GM12872 (cell line): Measurements from ENCODE around the gene DNAH6.

ENCODE experiments used
- TF ChIP-seq, protein P1 (sequence below): IDR thresholded peaks from 3 replicates; pipeline ENCODE4 v1.5.1; 2011; ENCODE audit warnings: low read depth, mild to moderate bottlenecking, low read length, moderate library complexity; ENCODE audit not compliant: insufficient read depth

Gene DNAH6

GRCh38 chr2:84793641-84794040 is 277.3 kb downstream of the DNAH6 start:
- TF ChIP-seq, protein P1, sequence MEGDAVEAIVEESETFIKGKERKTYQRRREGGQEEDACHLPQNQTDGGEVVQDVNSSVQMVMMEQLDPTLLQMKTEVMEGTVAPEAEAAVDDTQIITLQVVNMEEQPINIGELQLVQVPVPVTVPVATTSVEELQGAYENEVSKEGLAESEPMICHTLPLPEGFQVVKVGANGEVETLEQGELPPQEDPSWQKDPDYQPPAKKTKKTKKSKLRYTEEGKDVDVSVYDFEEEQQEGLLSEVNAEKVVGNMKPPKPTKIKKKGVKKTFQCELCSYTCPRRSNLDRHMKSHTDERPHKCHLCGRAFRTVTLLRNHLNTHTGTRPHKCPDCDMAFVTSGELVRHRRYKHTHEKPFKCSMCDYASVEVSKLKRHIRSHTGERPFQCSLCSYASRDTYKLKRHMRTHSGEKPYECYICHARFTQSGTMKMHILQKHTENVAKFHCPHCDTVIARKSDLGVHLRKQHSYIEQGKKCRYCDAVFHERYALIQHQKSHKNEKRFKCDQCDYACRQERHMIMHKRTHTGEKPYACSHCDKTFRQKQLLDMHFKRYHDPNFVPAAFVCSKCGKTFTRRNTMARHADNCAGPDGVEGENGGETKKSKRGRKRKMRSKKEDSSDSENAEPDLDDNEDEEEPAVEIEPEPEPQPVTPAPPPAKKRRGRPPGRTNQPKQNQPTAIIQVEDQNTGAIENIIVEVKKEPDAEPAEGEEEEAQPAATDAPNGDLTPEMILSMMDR: no peak

DNA sequence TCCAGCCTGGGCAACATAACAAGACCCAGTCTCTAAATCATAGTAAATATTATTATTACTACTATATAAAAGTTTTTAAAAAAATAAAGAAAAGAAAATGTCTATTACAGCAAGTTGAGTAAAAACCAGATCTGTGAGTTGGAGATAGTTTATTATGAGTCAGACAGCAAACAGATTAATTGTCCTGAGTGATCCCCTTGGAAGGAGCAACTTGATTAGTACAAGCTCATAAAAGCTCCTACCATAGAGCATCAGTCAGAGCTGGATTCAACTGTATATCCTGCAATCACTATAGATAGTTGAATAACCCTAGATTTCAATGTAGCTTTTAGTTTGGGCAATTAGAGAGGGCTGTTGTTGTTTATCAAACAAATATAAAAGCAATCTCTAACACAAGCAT is 280.5 kb downstream of the DNAH6 start:
- TF ChIP-seq, protein P1: no peak

- TF ChIP-seq, protein P1: no peak
Measured at GRCh38 chr2:84797271-84797670, 281.0 kb downstream of the DNAH6 start.

DNA sequence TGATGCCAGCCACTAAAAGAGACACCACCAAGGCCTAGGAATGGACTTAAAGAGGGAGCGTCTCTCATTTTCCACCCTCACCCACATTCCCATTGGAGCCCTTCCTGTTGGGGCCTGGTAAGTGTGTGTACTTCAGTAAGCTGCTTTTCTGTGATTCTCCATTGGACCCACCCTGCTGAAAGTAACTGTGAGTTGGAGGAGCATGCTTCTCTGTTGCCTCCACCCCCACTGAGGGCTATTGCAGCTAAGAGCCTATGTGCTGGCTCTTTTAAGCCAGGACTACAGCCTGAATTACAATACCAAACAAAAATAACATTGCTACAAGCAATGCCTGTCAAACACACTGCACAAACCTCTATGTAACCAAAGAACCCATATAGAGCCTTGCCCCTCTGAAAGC is 283.5 kb downstream of the DNAH6 start:
- TF ChIP-seq, protein P1: no peak

- TF ChIP-seq, protein P1: no peak
Measured at GRCh38 chr2:84800194-84800805, 284.0 kb downstream of the DNAH6 start.

- TF ChIP-seq, protein P1: no peak
Measured at GRCh38 chr2:84801811-84802210, 285.5 kb downstream of the DNAH6 start.

- TF ChIP-seq, protein P1: no peak
Measured at GRCh38 chr2:84805250-84805958, 289.1 kb downstream of the DNAH6 start.
